Body of pancreas (tissue), 4 donors: ENCODE results near the gene OSBPL5. TPM values are rescaled to one million over a fixed set of nuclear protein-coding genes. Genes with fewer than 3 reads are reported as not detected.
A peak's percentile ranks its signal among the peaks of the same experiment; 100 is the strongest.

Source experiments
- ATAC-seq: fragments of 150-250 bp; one replicate; pipeline ENCODE4 v1.9.1; 2016
- DNase-seq, 4 donors: peaks; one replicate each; pipeline ENCODE4 v3.0.0-alpha.2; 2019
- H3K27ac ChIP-seq, 4 donors: fragments of 200-600 bp; sonication (generic); 1 replicate in 3 of 4; 2 replicates in 1 of 4; pipeline versions ENCODE4 v1.5.1 to v1.6.1; 2016 to 2019; ENCODE audit warnings: mild to moderate bottlenecking in 1 of 4, mixed read lengths in 1 of 4, moderate library complexity in 1 of 4
- H3K27me3 ChIP-seq, 2 donors: fragments of 200-600 bp; sonication (generic); one replicate each; pipeline ENCODE4 v1.6.0; 2016; ENCODE audit warnings: mild to moderate bottlenecking in 1 of 2
- H3K36me3 ChIP-seq, 2 donors: fragments of 200-600 bp; sonication (generic); replicated peaks in 1 of 2; 2 replicates each; pipeline ENCODE4 v1.5.1; 2016; ENCODE audit warnings: low read depth in 2 of 2; ENCODE audit not compliant: insufficient read depth in 1 of 2
- H3K4me1 ChIP-seq: fragments of 200-600 bp; sonication (generic); one replicate; pipeline ENCODE4 v1.6.0; 2016
- H3K4me3 ChIP-seq, 2 donors: fragments of 200-600 bp; sonication (generic); 1 replicate in 1 of 2; 2 replicates in 1 of 2; pipeline ENCODE4 v1.5.1; 2016 to 2019
- H3K9me3 ChIP-seq, 3 donors: fragments of 200-600 bp; sonication (generic); 1 replicate in 2 of 3; 2 replicates in 1 of 3; pipeline ENCODE4 v1.5.1; 2016
- CTCF ChIP-seq, 7 experiments: fragments of 450-650 bp in 4 of 7; fragments of 200-600 bp in 3 of 7; sonication (generic) in 3 of 7; IDR thresholded peaks; one replicate each; pipeline ENCODE4 v1.5.1; 2016 to 2019; ENCODE audit warnings: antibody characterized with exemption in 7 of 7
- POLR2A ChIP-seq, 3 donors: fragments of 450-650 bp; IDR thresholded peaks; one replicate each; pipeline ENCODE4 v1.6.1; 2016; ENCODE audit warnings: antibody characterized with exemption in 3 of 3, mild to moderate bottlenecking in 2 of 3
- WGBS, 2 donors: methylation state at CpG; one replicate each; pipeline ENCODE4 v1.1.5; 2017; 5-methylcytosine and 5-hydroxymethylcytosine counted together
- intact Hi-C: fragments of 100-400 bp; cut with DNase I; formaldehyde crosslinking; loops from one replicate; pipeline ENCODE4 v1.15.1; 2023
- total RNA-seq, 2 donors: library from RNA; depleted of rRNA; stranded (reverse); fragments of >200 nt; gene quantifications; one replicate each; pipeline ENCODE4 v1.1.0, GENCODE V29; 2016

Gene OSBPL5
- total RNA-seq, 2 donors from 2014 or later = 22.3 to 62.0 TPM

DNA sequence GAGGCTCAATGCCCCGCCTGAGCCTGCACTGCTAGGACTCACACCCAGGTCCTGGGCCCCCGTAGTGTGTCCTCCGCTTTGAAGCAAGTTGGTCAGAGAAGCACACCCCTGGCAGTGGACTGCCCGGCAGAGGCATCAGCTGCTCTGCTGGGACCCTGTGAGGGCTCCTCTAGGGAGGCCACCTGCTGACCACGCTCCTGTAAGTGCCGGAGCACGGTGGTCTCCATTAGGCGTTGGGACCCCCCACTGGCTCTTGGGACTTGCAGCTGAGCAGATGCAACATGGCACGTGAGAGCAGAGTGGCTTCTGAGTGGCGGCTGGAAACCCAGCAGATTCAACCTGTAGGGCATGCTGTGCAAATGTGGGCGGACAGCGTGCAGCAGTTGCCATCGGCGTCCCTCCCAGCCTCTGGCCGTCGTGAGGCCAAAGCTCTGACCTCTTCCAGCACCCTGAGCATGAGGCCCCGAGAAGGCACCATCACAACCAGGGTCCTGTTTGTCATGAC lies 36.6 kb upstream of the OSBPL5 start:
- peak in 2 of 4 donors; percentile 3 to 4 for DNase-seq
- Histone ChIP-seq H3K4me1 (peaks cover 9% of the 10 kb centered on the region), H3K27ac (no peak overlapping the region), H3K4me3 (no peak overlapping the region), H3K9me3 (no peaks in the 10 kb centered on the region), H3K27me3 (peaks cover 0 to 13% of the 10 kb centered on the region in 2 donors), H3K36me3 (no peaks in the 10 kb centered on the region)
- no peak for ATAC-seq
- intact Hi-C loops = no loop called here
- 47 to 67% methylated on average over 9 to 17 of the region's 17 CpGs for WGBS, 2 donors
- TF ChIP-seq POLR2A (IDR thresholded peaks at IDR 0.05) (no peak), CTCF (IDR thresholded peaks at IDR 0.05) (no peak)

GRCh38 chr11:3201112-3201581 lies 36.0 kb upstream of the OSBPL5 start:
- 59 to 74% methylated on average over 14 to 15 of the region's 15 CpGs for WGBS, 2 donors
- intact Hi-C loops = no loop called here
- Histone ChIP-seq H3K36me3 (no peaks in the 10 kb centered on the region), H3K9me3 (no peaks in the 10 kb centered on the region), H3K4me3 (no peak overlapping the region), H3K27ac (no peak overlapping the region), H3K27me3 (peaks cover 0 to 13% of the 10 kb centered on the region in 2 donors), H3K4me1 (peaks cover 9% of the 10 kb centered on the region)
- DNase-seq (peak in 2 of 4 donors; percentile 0 to 3), ATAC-seq (no peak)
- no peak for TF ChIP-seq POLR2A (IDR thresholded peaks at IDR 0.05)
- no peak for TF ChIP-seq CTCF (IDR thresholded peaks at IDR 0.05)

- no peak for TF ChIP-seq POLR2A (IDR thresholded peaks at IDR 0.05)
- TF ChIP-seq CTCF (IDR thresholded peaks at IDR 0.05) = no peak
- 53 to 56% methylated on average over 7 to 11 of the region's 12 CpGs for WGBS, 2 donors
- intact Hi-C loops = no loop called here
- Histone ChIP-seq H3K36me3 (no peaks in the 10 kb centered on the region), H3K4me3 (no peak overlapping the region), H3K27ac (no peak overlapping the region), H3K27me3 (peaks cover 0 to 13% of the 10 kb centered on the region in 2 donors), H3K9me3 (no peaks in the 10 kb centered on the region), H3K4me1 (peaks cover 9% of the 10 kb centered on the region)
- DNase-seq (peak in 1 of 4 donors; percentile 4), ATAC-seq (no peak)
These were observed 35.4 kb upstream of the OSBPL5 start for GRCh38 chr11:3200388-3201111.

DNA sequence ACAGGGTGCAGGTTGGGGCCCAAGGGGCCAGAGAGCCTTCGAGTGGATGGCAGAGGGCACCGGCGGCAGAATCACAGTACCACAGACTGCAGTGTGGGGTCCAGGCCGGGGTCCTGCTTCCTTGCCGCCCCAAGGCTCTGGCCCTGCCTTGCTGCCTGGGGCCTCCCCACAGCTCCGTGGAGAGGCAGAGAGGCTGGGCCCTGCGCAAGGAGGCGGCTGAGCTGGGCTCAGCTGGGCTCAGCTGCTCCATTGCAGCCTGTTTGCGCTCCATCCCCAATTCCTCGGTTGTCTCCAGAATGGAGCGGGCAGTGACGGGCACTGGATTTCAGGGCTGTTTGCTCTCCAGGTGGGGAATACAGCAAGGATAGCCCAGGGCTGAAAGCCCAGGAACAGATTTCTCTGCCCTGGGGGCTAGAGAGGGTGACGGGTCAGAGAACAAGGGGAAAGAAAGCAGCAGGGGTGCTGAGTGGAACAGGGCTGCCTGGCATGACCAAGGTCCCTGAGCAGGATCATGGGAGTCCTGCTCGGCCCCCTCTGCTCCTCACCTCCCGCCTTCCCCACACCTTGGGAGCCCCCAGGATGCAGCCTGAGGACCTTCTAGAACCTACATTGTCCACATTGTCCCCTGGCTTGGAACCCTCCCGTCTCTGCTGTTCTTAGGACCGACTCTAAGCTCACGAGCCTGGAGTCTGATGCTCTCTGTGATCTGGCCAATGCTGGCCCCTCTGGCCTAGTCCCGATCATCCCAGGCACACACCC lies 34.6 kb upstream of the OSBPL5 start:
- H3K27ac ChIP-seq = no peak overlapping the region
- 58 to 71% methylated on average over 8 to 19 of the region's 19 CpGs for WGBS, 2 donors
- H3K27me3 ChIP-seq = peaks cover 0 to 13% of the 10 kb centered on the region in 2 donors
- H3K9me3 ChIP-seq = no peaks in the 10 kb centered on the region
- ATAC-seq (no peak), DNase-seq (peak in 1 of 4 donors; percentile 3)
- H3K4me1 ChIP-seq = peaks cover 9% of the 10 kb centered on the region
- H3K4me3 ChIP-seq = no peak overlapping the region
- TF ChIP-seq CTCF (IDR thresholded peaks at IDR 0.05) (no peak), POLR2A (IDR thresholded peaks at IDR 0.05) (no peak)
- intact Hi-C loops = no loop called here
- H3K36me3 ChIP-seq = no peaks in the 10 kb centered on the region
